Activated gamma-delta T cell treated with anti-CD3 and anti-CD28 coated beads, Interleukin-2, amount 50 U/mL, for 16 hours (primary cell): ENCODE data around the gene SRCAP.

Experiments used
- DNase-seq: peaks from one replicate; pipeline ENCODE4 v3.0.0-alpha.2; 2020; ENCODE audit warnings: low read depth

SRCAP gene

DNA sequence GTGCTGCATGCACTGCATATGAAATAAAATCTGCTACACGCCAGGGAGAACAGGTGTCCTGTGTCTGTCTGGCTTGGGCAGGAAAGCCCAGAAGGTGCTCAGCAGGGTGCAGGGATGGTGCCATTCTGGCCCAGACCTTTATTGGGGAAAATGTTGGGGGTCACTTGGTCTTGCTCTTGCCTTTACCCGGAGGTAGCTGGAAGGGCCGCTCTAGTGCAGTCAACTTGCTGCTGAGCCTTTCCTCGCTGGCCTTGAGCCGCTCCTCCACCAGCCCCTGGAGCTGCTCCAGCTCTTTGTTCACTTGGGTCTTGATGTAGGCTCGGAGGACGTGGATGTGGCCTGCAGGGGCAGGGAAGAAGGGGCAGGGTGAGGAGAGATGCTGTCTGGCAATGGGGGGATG is 58.3 kb downstream of the SRCAP start:
- DNase-seq: no peak

DNA sequence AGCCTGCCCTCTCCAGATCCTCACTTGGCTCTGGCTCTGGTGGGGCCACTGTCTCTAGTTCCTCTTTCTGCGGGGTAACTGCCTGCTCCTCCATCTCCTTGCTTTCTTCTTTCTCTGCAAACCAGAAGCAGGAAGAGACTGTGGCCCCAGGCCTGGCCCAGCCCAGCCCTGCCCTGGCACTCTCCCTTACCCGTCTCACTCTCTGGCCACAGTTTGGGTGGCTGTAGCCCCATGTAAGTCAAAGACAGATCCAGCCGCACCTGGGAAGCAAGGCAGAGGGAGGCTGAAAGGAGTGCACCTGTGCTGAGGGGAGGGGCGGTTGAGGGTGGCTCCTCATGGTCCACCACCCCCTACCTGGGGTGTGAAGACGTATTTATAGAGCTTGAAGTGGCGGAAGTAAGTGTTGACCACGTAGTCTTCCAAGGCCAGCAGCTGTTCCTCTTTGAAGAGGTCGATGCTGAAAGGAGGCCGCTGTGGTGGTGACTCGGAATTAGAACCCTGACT is 60.1 kb downstream of the SRCAP start:
- DNase-seq: no peak

DNA sequence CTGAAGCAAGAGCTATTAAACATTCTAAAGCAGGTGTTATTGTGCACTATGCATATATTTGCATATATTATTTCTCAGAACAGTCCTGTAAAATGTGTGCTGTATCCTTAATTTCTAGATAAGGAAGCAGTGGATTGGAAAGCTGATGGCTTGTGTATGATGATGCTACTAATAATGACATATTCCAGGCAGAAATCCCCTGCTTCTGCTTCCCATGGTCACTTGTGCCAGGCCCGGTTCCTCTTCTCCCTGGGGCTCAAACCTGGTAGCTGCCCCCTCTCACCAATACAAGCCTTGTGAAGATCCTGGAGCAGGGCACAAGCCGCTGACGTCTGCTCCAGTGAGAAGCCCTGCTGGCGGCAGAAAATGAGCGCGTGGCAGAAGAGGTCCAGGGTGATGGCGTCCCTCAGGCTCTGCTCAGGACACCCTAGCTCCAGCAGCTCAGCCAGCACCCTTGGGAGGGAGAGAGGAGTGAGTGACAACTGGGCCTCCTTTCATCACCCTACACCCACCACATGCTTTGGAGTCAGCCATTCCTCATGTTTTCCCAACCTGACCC is 61.1 kb downstream of the SRCAP start:
- DNase-seq: no peak

DNA sequence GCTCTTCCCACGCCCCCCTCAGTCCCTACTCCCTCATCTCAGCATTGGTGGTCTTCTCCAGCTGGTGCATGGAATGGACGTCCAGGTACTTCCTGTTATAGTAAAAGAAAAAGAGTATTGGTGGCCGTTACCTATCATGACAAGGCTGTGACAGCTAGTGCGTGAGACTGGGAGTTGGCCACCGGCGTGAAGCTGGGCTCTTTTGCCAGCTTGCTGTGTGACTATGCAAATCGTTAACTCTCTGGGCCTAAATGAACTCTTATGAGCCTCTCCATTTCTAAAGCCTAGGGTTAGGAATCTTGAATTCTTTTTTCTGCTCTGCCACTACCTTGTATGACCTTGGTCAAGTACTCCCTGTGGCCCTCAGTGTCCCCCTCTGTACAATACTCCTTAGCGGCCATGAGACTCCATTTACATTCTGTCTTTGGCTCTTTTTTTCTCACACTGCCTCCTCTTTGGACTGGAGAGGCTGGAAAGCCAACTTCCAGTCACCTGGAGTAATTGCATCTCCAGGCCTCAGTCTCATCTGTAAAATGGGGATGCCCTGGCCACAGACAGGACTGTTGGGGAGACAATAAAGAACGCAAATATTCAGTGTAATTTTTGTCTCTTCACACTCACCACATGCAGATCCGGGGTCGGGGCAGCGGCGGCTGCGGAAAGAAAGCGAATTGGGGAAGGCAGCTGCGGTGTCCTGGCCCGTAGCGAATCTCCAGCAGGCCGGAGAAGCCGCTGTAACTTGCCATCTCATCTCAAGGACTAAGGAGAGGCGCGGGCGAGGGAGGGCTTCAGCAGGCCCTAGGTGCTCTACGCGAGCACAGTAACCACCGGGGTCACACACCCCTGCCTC is 61.8 kb downstream of the SRCAP start:
- no peak for DNase-seq

DNA sequence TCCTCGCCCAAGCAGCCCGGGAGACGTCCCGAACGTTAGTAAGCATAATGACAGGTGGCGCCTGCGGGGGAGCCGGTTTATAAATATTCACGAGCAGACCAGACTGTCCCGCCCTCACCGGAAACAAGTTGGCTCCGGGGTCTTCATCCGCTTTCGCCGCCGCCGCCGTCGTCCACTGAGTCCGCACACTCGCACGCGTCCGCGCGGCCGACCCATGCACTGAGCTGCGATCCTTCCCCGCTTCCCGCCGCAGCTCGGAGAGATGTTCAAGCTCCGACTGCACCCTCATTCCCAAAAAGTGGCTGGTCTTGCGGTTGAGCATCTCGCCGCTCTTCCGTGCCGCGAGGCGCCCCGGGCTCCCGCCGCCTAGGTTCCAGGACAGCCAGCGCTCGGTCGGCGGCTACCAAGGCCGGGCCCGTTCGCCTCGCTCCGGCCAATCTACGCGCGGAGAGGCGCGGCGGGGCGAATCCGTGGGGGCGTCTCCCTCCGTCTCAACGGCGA is 62.5 kb downstream of the SRCAP start:
- DNase-seq: no peak

DNA sequence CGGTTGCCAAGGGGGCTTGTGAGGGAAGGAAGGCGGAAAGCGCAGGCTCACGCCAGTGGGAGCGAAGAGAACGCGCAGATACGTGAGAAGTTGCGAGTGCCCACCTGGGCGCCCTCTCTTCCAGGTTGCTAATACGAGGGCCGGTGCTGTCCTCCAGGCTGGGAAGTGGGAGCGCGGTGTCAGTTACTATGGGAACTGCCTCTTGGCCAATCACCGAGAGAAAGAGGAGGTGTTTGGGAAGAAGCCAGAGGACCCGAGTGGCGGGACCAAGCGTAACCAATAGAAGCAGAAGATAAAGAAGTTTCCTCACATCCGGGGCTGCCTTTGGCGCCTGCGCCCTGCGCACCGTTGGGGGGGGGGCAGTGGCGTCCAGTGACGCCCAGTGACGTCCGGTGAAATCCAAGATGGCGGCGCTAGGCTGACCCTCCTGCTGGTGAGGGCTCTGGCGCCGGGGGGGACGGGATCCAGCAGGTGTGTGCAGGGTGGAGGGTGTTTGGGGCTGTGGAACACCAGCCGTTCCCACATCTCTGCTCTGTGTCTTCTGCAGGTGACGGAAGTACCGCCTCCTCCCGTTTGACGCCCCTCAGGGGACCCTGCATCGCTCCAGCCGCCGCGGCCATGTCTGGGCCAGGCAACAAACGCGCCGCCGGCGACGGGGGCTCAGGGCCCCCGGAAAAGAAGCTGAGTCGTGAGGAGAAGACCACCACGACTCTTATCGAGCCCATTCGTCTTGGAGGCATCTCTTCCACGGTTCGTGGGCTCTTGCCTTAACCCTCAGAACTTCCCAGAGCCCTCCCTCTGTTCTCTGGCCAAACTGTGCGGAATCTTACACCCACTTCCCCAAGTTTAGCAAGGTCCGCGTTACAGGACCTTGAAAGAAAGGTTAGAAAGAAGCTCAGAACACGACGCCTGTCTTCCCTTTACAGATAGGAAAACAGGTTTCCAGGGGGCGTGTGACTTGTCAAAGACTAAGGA is 63.2 kb downstream of the SRCAP start, which contains the start of the genes CFAP119 and RNF40:
TSS of gene CFAP119 (minus strand) at position 135 of the 975 bp plus-strand sequence. CDS start 314 bp downstream, outside the sequence.
TSS of gene RNF40 (plus strand) at position 395 of the 975 bp plus-strand sequence. CDS start at position 619, 224 bp downstream.
- peak; percentile 85 for DNase-seq

DNA sequence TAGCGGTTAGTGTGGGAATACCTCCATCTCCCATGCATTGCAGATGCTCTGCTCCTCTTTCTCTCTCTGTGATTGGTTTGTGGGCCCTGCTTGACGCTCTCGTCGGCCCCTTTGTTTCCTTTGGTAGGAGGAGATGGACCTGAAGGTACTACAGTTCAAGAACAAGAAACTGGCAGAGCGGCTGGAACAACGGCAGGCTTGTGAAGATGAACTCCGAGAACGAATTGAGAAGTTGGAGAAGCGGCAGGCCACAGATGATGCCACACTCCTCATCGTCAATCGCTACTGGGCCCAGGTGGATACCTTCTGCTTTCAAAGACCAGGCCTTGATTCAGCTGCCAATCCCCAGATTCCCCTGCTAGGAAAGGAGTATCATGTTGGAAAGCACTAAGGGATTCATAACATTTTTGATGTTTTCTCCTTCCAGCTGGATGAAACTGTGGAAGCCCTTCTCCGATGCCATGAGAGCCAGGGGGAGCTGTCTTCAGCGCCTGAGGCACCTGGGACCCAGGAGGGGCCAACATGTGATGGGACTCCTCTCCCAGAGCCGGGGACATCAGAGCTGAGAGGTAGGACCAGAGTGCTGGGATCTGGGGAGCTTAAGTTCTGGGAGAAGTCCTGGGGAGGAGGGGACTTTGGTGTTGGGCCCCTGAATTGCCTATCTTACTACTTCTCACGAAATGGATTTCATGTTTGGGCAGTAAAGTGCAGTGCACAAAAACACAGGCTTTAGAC is 64.2 kb downstream of the SRCAP start:
- no peak for DNase-seq

DNA sequence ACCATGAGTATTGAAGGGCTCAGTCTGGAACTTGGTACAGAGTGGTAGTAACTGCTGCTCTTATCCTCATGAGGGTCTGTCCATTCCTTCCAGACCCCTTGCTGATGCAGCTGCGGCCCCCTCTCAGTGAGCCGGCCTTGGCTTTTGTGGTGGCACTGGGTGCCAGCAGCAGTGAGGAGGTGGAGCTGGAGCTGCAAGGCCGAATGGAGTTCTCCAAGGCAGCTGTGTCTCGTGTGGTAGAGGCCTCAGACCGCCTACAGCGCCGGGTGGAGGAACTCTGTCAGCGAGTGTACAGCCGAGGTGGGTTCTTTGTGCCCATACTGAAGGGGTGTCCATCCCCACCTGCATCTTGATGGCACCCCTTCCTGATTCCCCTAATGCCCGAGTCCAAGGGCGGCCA is 65.1 kb downstream of the SRCAP start:
- DNase-seq: no peak

DNA sequence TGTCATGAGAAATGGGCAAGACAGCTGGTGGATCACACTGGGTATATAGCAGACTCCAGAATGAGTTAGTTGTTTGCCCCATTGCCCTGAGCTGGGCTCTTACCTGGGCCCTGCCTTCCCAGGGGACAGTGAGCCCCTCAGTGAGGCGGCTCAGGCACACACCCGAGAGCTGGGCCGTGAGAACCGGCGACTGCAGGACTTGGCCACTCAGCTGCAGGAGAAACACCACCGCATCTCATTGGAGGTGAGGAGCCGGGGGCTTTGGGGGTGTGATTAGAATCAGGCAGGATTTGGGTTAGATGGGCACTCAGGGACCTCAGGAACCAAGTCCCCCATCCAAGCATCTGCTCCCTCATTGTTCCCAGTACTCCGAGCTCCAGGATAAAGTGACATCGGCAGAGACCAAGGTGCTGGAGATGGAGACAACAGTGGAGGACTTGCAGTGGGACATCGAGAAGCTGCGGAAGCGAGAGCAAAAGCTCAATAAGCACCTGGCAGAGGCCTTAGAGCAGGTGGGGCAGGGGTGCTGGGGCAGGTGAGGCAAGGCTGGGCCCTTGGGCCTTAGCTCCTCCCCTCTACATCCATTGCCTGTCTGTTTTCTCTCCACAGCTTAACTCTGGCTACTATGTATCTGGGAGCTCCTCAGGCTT is 66.0 kb downstream of the SRCAP start:
- DNase-seq: no peak

DNA sequence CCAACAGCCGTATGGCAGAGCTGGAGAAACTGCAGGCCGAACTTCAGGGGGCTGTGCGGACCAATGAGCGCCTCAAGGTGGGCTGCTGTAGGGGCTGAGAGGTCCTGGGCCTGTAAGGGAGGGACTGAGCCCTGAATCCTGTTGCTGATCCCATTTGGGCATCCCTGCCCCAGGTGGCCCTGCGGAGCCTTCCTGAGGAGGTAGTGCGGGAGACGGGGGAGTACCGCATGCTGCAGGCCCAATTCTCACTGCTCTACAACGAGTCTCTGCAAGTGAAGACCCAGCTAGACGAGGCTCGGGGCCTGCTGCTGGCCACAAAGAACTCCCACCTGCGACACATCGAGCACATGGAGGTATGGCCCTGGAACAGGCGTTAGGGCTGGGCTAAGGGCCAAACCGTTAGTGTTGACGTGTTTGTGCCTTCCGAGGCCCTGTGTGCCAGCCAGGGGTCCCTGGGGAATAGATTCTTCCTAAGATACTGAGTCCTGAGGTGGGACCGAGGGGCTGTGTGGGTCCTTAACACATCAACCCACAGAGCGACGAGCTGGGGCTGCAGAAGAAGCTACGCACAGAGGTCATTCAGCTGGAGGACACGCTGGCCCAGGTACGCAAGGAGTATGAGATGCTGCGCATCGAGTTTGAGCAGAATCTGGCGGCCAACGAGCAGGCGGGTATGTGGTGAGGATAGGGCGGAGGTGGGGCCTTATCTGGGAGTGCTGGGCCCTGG is 67.4 kb downstream of the SRCAP start:
- DNase-seq: no peak

DNA sequence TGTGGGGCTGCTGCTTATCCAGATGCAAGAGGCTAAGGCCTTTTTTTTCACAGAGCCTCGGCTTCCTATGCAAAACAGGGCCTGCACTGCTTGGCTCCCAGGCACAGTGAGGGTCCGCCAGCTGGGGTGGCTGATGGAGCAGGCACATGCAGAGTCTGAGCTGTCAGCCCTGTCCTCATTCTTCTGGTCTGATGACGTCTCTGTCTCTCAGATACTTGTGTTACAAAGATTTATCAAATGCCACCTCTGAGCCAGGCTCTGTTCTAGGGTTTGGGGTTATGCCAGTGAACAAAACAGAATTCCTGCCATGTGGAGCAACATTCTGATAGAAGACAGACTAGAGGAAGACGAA is 67.9 kb downstream of the SRCAP start:
- no peak for DNase-seq

DNA sequence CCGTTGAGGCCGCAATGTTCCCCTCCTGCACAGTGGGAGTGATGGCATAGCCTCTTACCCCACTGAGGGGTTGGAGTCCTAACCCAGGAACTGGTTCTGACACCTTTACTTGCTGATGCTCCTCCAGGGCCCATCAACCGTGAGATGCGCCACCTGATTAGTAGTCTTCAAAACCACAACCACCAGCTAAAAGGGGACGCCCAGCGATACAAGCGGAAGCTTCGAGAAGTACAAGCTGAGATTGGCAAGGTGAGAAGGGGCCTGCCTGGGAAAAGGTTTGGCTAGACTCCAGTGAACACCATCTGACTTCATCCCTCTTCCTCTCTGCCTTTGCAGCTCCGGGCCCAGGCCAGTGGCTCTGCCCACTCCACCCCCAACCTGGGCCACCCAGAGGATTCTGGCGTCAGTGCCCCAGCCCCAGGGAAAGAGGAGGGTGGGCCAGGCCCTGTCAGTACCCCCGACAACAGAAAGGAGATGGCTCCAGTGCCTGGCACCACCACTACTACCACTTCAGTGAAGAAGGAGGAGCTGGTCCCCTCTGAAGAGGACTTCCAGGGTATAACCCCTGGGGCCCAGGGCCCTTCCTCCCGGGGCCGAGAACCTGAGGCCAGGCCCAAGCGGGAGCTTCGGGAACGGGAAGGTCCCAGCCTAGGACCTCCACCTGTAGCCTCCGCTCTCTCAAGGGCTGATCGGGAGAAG is 68.9 kb downstream of the SRCAP start:
- no peak for DNase-seq

DNA sequence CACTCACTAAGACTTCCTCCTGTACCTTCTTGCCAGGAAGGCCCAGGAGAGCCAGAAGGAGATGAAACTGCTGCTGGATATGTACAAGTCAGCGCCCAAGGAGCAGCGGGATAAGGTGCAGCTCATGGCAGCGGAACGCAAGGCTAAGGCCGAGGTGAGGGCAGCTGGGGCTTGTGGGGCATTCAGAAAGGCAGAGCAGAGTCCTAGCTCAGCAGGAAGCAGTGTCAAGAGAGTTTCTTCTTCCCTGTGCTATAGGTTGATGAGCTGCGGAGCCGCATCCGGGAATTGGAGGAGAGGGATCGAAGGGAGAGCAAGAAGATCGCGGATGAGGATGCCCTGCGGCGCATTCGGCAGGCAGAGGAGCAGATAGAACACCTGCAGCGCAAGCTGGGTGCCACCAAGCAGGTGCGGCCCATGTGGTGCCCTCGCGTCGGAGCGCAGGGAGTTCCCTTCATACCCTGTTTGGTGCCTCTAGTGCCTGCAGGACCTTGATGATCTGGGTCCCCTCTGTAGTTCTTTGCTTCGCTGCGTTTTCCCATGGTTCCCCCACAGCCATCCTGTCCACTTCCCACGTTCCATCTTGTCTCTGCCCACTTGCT is 69.7 kb downstream of the SRCAP start:
- DNase-seq: no peak

DNA sequence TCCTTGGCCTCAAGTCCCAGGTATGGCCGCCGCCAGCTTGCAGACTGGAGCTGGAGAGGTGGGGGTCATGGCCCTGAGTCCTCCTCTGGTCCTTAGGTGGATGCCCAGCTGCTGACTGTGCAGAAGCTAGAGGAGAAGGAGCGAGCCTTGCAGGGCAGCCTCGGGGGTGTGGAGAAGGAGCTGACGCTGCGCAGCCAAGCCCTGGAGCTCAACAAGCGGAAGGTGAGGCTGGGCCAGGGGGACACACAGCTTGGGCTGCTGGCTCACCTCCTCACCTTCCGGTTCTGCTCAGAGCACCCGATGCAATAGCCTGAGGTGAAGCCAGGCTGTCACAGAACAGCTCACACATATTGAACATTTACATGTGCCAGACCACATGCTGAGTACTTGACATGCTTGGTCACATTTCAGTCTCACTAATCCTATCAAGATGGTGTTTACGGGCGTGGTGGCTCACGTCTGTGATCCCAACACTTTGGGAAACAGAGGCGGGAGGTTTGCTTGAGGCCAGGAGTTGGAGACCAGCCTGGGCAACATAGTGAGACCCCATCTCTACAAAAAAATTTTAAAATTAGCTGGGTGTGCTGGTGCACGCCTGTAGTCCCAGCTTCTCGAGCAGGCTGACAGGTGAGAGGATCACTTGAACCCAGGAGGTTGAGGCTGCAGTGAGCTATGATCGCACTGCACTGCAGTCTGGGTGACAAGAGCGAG is 70.6 kb downstream of the SRCAP start:
- DNase-seq: no peak

DNA sequence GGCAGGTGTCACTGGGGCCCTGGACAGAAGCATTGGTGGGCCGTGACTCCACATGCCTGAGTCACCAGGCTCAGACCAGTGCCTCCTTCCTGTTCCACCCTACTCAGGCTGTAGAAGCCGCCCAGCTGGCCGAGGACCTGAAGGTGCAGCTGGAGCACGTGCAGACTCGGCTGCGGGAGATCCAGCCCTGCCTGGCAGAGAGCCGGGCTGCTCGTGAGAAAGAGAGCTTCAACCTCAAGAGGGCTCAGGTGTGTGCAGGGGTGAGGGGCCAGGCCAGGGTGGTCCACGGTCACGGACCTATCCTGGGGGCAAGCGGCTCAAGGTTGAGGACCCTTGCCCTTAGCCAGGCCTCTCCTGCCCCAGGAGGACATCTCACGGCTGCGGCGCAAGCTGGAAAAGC is 72.8 kb downstream of the SRCAP start:
- DNase-seq: no peak

DNA sequence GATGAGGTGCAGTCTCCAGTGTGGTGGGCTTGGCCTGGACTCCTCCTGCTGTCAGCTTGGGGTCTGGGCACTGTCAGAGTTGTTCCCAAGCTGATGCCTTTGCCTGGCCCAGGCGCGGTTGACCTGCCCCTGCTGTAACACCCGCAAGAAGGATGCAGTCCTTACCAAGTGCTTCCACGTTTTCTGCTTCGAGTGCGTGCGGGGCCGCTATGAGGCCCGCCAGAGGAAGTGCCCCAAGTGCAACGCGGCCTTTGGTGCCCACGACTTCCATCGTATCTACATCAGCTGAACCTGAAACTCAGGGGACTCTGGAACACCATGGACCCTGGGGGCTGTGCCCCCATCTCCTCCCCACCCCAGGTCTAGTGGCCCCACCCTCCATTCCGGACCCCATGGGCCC is 74.9 kb downstream of the SRCAP start:
- no peak for DNase-seq

DNA sequence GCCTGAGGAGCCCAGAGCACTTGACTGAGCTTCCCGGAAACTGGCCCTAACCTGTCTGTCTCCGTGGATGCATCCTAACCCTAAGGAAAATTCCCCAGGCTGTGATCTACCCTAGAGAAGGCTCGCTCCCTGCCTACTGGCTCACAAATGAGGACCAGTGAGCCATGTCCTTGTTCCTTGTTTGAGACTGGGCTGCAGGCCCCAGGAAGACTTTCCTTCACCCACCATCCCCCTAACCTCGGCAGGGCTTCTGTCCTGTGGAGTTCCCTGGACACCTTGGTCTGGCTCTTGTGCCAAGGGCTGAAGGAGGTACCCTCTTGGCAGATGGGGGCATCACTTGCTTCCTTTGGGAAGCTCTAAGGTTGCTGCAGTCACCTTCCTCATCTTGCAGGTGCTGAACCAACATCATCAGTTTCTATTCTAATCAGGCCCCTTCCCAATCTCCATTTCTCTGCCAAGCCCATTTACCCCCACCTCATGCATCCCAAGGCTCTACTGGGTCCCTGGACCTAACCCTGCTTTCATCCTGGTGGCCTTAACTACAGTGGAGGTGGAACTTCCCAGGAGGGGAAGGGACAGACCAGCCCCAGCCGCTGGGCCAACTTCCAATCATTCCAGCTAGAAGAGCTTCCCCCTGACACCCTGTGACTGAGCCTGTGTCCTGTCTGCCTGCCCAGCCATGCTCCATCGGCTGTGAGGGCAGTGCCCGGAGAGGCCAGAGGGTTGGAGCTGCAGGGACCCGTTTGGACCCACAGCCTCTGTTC is 75.6 kb downstream of the SRCAP start:
- DNase-seq: no peak

DNA sequence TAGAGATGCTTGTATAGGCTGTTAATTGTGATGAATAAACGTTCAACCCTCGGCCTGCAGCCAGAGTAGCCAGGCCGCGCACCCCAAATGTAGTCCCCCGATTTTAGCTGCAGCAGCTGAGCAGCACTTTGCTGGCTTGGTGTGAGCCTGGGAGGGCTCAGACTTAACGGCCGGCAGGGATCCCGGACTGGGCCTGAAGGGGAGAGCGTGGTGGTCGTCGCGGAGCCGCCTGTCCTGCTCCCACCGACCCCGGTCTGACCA is 76.1 kb downstream of the SRCAP start:
- no peak for DNase-seq
